RPMI7951 (cell line): ENCODE results near the gene VDR. TPM values are rescaled to one million over a fixed set of nuclear protein-coding genes. Genes with fewer than 3 reads are reported as not detected.
A peak's percentile ranks its signal among the peaks of the same experiment; 100 is the strongest.

Source experiments
- DNase-seq: peaks from one replicate; pipeline ENCODE4 v3.0.0-alpha.2; 2012; ENCODE audit warnings: low read depth
- total RNA-seq: library from RNA; depleted of rRNA; stranded (reverse); fragments of >200 nt; shearing (Covaris generic); gene quantifications from 2 replicates; pipeline ENCODE4 v1.2.3, GENCODE V29; 2014

VDR gene
- total RNA-seq, 1 experiment from 2014 or later: 22.9 TPM

GRCh38 chr12:47870175-47870781, 34.5 kb downstream of the VDR start:
- peak; percentile 81 for DNase-seq

- DNase-seq: peak; percentile 47
Measured at GRCh38 chr12:47868552-47869031, 36.2 kb downstream of the VDR start.

- peak; percentile 23 for DNase-seq
Measured at GRCh38 chr12:47868041-47868440, 36.8 kb downstream of the VDR start.

GRCh38 chr12:47867495-47867941, 37.3 kb downstream of the VDR start:
- DNase-seq: peak; percentile 84

- no peak for DNase-seq
Measured at GRCh38 chr12:47864646-47865235, 40.1 kb downstream of the VDR start.

- DNase-seq: no peak
Measured at GRCh38 chr12:47863985-47864384, 40.8 kb downstream of the VDR start.

GRCh38 chr12:47863467-47863866, 41.3 kb downstream of the VDR start:
- DNase-seq: no peak

- no peak for DNase-seq
Measured at GRCh38 chr12:47862881-47863280, 41.9 kb downstream of the VDR start.

- DNase-seq: no peak
Measured at GRCh38 chr12:47862167-47862750, 42.5 kb downstream of the VDR start.

- DNase-seq: no peak
Measured at GRCh38 chr12:47860873-47861272, 43.9 kb downstream of the VDR start.

- no peak for DNase-seq
Measured at GRCh38 chr12:47860279-47860841, 44.4 kb downstream of the VDR start.

- DNase-seq: no peak
Measured at GRCh38 chr12:47858511-47859266, 46.1 kb downstream of the VDR start.

- DNase-seq: no peak
Measured at GRCh38 chr12:47856721-47857575, 47.8 kb downstream of the VDR start.

GRCh38 chr12:47856094-47856493, 48.7 kb downstream of the VDR start:
- no peak for DNase-seq

- DNase-seq: no peak
Measured at GRCh38 chr12:47855502-47855901, 49.3 kb downstream of the VDR start.

GRCh38 chr12:47854531-47854930, 50.3 kb downstream of the VDR start:
- no peak for DNase-seq

- no peak for DNase-seq
Measured at GRCh38 chr12:47852096-47852571, 52.7 kb downstream of the VDR start.

- no peak for DNase-seq
Measured at GRCh38 chr12:47851303-47851952, 53.4 kb downstream of the VDR start.

- no peak for DNase-seq
Measured at GRCh38 chr12:47850153-47851084, 54.4 kb downstream of the VDR start.
